SK-N-SH treated with all-trans-retinoic acid at 6 μM for 48 hours (cell line): Measurements from ENCODE around the gene FAM181A.

ENCODE experiments used
- ATAC-seq: fragments of 200-7000 bp; cut with Tn5 transposase; 3 replicates; pipeline ENCODE4 v1.9.1; 2020; ENCODE audit warnings: mild to moderate bottlenecking, moderate library complexity
- CREB5 ChIP-seq: fragments of 250-450 bp; sonication (Bioruptor Pico); IDR thresholded peaks from 2 replicates; pipeline ENCODE4 v1.5.1; 2020; ENCODE audit warnings: low read depth, mild to moderate bottlenecking, moderate library complexity
- CSDC2 ChIP-seq: fragments of 250-450 bp; sonication (Bioruptor Pico); IDR thresholded peaks from 2 replicates; pipeline ENCODE4 v1.5.0; 2020; ENCODE audit warnings: mild to moderate bottlenecking, moderate library complexity
- ESRRG ChIP-seq: fragments of 250-450 bp; sonication (Bioruptor Pico); IDR thresholded peaks from 2 replicates; pipeline ENCODE4 v1.6.1; 2021; ENCODE audit warnings: mild to moderate bottlenecking
- GLIS3 ChIP-seq: fragments of 250-450 bp; sonication (Bioruptor Pico); IDR thresholded peaks from 2 replicates; pipeline ENCODE4 v1.5.0; 2020; ENCODE audit warnings: mild to moderate bottlenecking, moderate library complexity
- ISL1 ChIP-seq: fragments of 250-450 bp; sonication (Bioruptor Pico); IDR thresholded peaks from 2 replicates; pipeline ENCODE4 v2.1.2; 2022; ENCODE audit warnings: mild to moderate bottlenecking, moderate library complexity
- OSR1 ChIP-seq: fragments of 250-450 bp; sonication (Bioruptor Pico); IDR thresholded peaks from 2 replicates; pipeline ENCODE4 v1.8.0; 2022; ENCODE audit warnings: moderate library complexity, mild to moderate bottlenecking, inconsistent platforms
- PATZ1 ChIP-seq: fragments of 250-450 bp; sonication (Bioruptor Pico); IDR thresholded peaks from 2 replicates; pipeline ENCODE4 v1.8.0; 2020; ENCODE audit warnings: mild to moderate bottlenecking, moderate library complexity, borderline replicate concordance
- POU6F1 ChIP-seq: fragments of 250-450 bp; sonication (Bioruptor Pico); IDR thresholded peaks from 2 replicates; pipeline ENCODE4 v1.8.0; 2021; ENCODE audit warnings: low read depth, mild to moderate bottlenecking, moderate library complexity, borderline replicate concordance
- SNAI2 ChIP-seq: fragments of 250-450 bp; sonication (Bioruptor Pico); IDR thresholded peaks from 2 replicates; pipeline ENCODE4 v1.5.0; 2020; ENCODE audit warnings: mild to moderate bottlenecking, moderate library complexity
- TCF4 ChIP-seq: fragments of 250-450 bp; sonication (Bioruptor Pico); IDR thresholded peaks from 2 replicates; pipeline ENCODE4 v1.8.0; 2021; ENCODE audit warnings: mild to moderate bottlenecking, moderate library complexity, borderline replicate concordance
- TOX ChIP-seq: fragments of 250-450 bp; sonication (Bioruptor Pico); IDR thresholded peaks from 2 replicates; pipeline ENCODE4 v1.8.0; 2021; ENCODE audit warnings: mild to moderate bottlenecking, moderate library complexity, borderline replicate concordance
- TSHZ2 ChIP-seq: fragments of 250-450 bp; sonication (Bioruptor Pico); IDR thresholded peaks from 2 replicates; pipeline ENCODE4 v1.5.0; 2020; ENCODE audit warnings: mild to moderate bottlenecking, moderate library complexity
- ZC3H10 ChIP-seq: fragments of 250-450 bp; sonication (Bioruptor Pico); IDR thresholded peaks from 2 replicates; pipeline ENCODE4 v1.5.1; 2021; ENCODE audit warnings: mild to moderate bottlenecking, moderate library complexity
- ZFP3 ChIP-seq: fragments of 250-450 bp; sonication (Bioruptor Pico); IDR thresholded peaks from 2 replicates; pipeline ENCODE4 v1.5.0; 2020; ENCODE audit warnings: mild to moderate bottlenecking, moderate library complexity
- ZFP30 ChIP-seq: fragments of 450-650 bp; formaldehyde crosslinking; IDR thresholded peaks from 2 replicates; pipeline ENCODE4 v1.5.0; 2022; ENCODE audit warnings: mild to moderate bottlenecking, moderate library complexity
- ZNF565 ChIP-seq: fragments of 450-650 bp; formaldehyde crosslinking; conservative IDR thresholded peaks from 2 replicates; pipeline ENCODE4 v1.5.0; 2020; ENCODE audit warnings: low read depth, mild to moderate bottlenecking, moderate library complexity
- ZNF8 ChIP-seq: fragments of 450-650 bp; formaldehyde crosslinking; IDR thresholded peaks from 2 replicates; pipeline ENCODE4 v1.5.0; 2020; ENCODE audit warnings: mild to moderate bottlenecking, moderate library complexity

Gene FAM181A

GRCh38 chr14:93969082-93969828, 42.1 kb downstream of the FAM181A start:
- TF ChIP-seq OSR1 (CRISPR knock-in tag), result no peak
- no peak for TF ChIP-seq PATZ1 (CRISPR knock-in tag)
- TF ChIP-seq CREB5 (CRISPR knock-in tag), result no peak
- no peak for TF ChIP-seq ISL1 (CRISPR knock-in tag)
- TF ChIP-seq ZNF8 (CRISPR knock-in tag), result no peak
- ATAC-seq, result no peak

- ATAC-seq, result peak; percentile 82
- TF ChIP-seq ZFP30 (CRISPR knock-in tag), result no peak
- TF ChIP-seq POU6F1, result no peak
- TF ChIP-seq ZNF8 (CRISPR knock-in tag), result no peak
- no peak for TF ChIP-seq CSDC2 (CRISPR knock-in tag)
Measured at GRCh38 chr14:93970585-93970964, 43.4 kb downstream of the FAM181A start.

GRCh38 chr14:93970965-93971634, 44.0 kb downstream of the FAM181A start:
- TF ChIP-seq ESRRG (CRISPR knock-in tag) (no peak), CSDC2 (CRISPR knock-in tag) (no peak), TSHZ2 (CRISPR knock-in tag) (no peak), ZNF8 (CRISPR knock-in tag) (no peak), POU6F1 (no peak), TOX (CRISPR knock-in tag) (no peak), SNAI2 (CRISPR knock-in tag) (no peak), ISL1 (CRISPR knock-in tag) (no peak), OSR1 (CRISPR knock-in tag) (no peak), ZFP3 (no peak)
- ATAC-seq, result no peak

- ATAC-seq, result no peak
Measured at GRCh38 chr14:93971635-93972027, 44.5 kb downstream of the FAM181A start.

More at GRCh38 chr14:93971635-93972027, 44.5 kb downstream of the FAM181A start:
- no peak for TF ChIP-seq TCF4
- TF ChIP-seq TOX (CRISPR knock-in tag), result no peak
- no peak for TF ChIP-seq OSR1 (CRISPR knock-in tag)
- TF ChIP-seq GLIS3 (CRISPR knock-in tag), result no peak
- no peak for TF ChIP-seq ZC3H10 (CRISPR knock-in tag)
- TF ChIP-seq CSDC2 (CRISPR knock-in tag), result no peak
- no peak for TF ChIP-seq ZNF565 (CRISPR knock-in tag)
- TF ChIP-seq ISL1 (CRISPR knock-in tag), result no peak
- TF ChIP-seq, all 23 proteins: peak for 0
